ENCODE data around the gene CDKAL1. TPM values are rescaled to one million over a fixed set of nuclear protein-coding genes. Genes with fewer than 3 reads are reported as not detected.

Gene CDKAL1
- total and polyA plus RNA-seq, 2 of the 13 experiments (the other 11 are each of a cell fraction or from before 2014, with no cell fraction given), result 9.5 to 27.7 TPM

GRCh38 chr6:20665290-20665689 lies 131.0 kb downstream of the CDKAL1 start (continued):
- TF ChIP-seq, protein P1, sequence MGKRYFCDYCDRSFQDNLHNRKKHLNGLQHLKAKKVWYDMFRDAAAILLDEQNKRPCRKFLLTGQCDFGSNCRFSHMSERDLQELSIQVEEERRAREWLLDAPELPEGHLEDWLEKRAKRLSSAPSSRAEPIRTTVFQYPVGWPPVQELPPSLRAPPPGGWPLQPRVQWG (CRISPR knock-in tag; IDR thresholded peaks at IDR 0.05; ENCODE audit: borderline replicate concordance, low read depth), result no peak
- TF ChIP-seq ZNF251 (CRISPR knock-in tag; IDR thresholded peaks at IDR 0.05) (no peak), KLF15 (CRISPR knock-in tag; IDR thresholded peaks at IDR 0.05; ENCODE audit: borderline replicate concordance) (no peak), ZNF430 (CRISPR knock-in tag; IDR thresholded peaks at IDR 0.05) (no peak), ZNF782 (CRISPR knock-in tag; IDR thresholded peaks at IDR 0.05; ENCODE audit: borderline replicate concordance) (no peak), ZNF543 (CRISPR knock-in tag; IDR thresholded peaks at IDR 0.05) (no peak)
- TF ChIP-seq, protein P2, sequence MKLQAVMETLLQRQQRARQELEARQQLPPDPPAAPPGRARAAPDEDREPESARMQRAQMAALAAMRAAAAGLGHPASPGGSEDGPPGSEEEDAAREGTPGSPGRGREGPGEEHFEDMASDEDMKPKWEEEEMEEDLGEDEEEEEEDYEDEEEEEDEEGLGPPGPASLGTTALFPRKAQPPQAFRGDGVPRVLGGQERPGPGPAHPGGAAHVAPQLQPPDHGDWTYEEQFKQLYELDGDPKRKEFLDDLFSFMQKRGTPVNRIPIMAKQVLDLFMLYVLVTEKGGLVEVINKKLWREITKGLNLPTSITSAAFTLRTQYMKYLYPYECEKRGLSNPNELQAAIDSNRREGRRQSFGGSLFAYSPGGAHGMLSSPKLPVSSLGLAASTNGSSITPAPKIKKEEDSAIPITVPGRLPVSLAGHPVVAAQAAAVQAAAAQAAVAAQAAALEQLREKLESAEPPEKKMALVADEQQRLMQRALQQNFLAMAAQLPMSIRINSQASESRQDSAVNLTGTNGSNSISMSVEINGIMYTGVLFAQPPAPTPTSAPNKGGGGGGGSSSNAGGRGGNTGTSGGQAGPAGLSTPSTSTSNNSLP (IDR thresholded peaks at IDR 0.05; ENCODE audit: low read depth, low read length), result no peak

- intact Hi-C loops (cut with micrococcal nuclease; ENCODE audit: unreplicated experiment), result loop anchor here (10.0 kb wide), 1 partner anchor 675 kb away; no protein-coding TSS in a partner anchor
- no peak overlapping the region for H3K9ac ChIP-seq (ENCODE audit: insufficient read depth, low read depth, low read length)
- no peak overlapping the region for H3K27ac ChIP-seq (ENCODE audit: extremely low read length, insufficient read depth, low read length)
- no peak overlapping the region for H3K4me2 ChIP-seq (ENCODE audit: low read depth, low read length)
- DNase-seq (ENCODE audit: low spot score) (no peak), FAIRE-seq (no peak), ATAC-seq (no peak)
- POLR2A ChIA-PET, result no interaction called here
- CTCF ChIA-PET (ENCODE audit: low intra/inter-chr PET ratio, low total read pairs), result no interaction called here
- WGBS (ENCODE audit: low lambda C conversion rate), result 96% methylated on average over 6 of the region's 6 CpGs
- BruUV-seq (replicated peaks), result no TSS peak
- TF ChIP-seq ZNF615 (CRISPR knock-in tag; IDR thresholded peaks at IDR 0.05; ENCODE audit: borderline replicate concordance), result no peak
- no peak for TF ChIP-seq TAF15 (IDR thresholded peaks at IDR 0.05; ENCODE audit: low read depth, low read length, poor library complexity, severe bottlenecking)
- no peak for TF ChIP-seq RORA (CRISPR knock-in tag; IDR thresholded peaks at IDR 0.05)
- TF ChIP-seq SIX4 (CRISPR knock-in tag; IDR thresholded peaks at IDR 0.05), result no peak
- no peak for TF ChIP-seq ZNF552 (CRISPR knock-in tag; IDR thresholded peaks at IDR 0.05; ENCODE audit: borderline replicate concordance)
- TF ChIP-seq NR0B2 (CRISPR knock-in tag; IDR thresholded peaks at IDR 0.05), result no peak
- no peak for TF ChIP-seq ATM (IDR thresholded peaks at IDR 0.05; ENCODE audit: borderline replicate concordance)
- no peak for TF ChIP-seq KDM4B (CRISPR knock-in tag; IDR thresholded peaks at IDR 0.05)
- no peak for TF ChIP-seq ZNF460 (CRISPR knock-in tag; IDR thresholded peaks at IDR 0.05; ENCODE audit: borderline replicate concordance)
- no peak for TF ChIP-seq RFXANK (CRISPR knock-in tag; IDR thresholded peaks at IDR 0.05)
- in situ Hi-C loops (cut with HindIII; ENCODE audit: extremely low pct_ligation_motif_present, low pct_unique_long_range_greater_than_20kb), result no loop called here
- H3K36me3 ChIP-seq (replicated peaks in 1 of 2; ENCODE audit: control insufficient read depth in 1 of 2, insufficient read depth in 2 of 2, low read length in 2 of 2), result no peaks in the 10 kb centered on the region
- H4K20me1 ChIP-seq (ENCODE audit: insufficient read depth, low read length), result no peaks in the 10 kb centered on the region
- no peak overlapping the region for H2AFZ ChIP-seq (ENCODE audit: low read length)
- H3K9me3 ChIP-seq (ENCODE audit: low read length), result no peaks in the 10 kb centered on the region
- H3K4me3 ChIP-seq (replicated peaks in 1 of 3; ENCODE audit: insufficient read depth in 1 of 3, low read depth in 2 of 3, low read length in 3 of 3), result no peak overlapping the region
- no peaks in the 10 kb centered on the region for H3K27me3 ChIP-seq (ENCODE audit: control insufficient read depth in 1 of 2, insufficient read depth in 2 of 2, low read length in 2 of 2)
- H3K79me2 ChIP-seq (ENCODE audit: insufficient read depth, low read length), result peaks cover 4% of the 10 kb centered on the region
- H3K4me1 ChIP-seq (ENCODE audit: insufficient read depth, low read length), result no peaks in the 10 kb centered on the region
Measured at GRCh38 chr6:20669571-20670314, 135.5 kb downstream of the CDKAL1 start.
